Activated T-cell treated with anti-CD3 and anti-CD28 coated beads, Interleukin-2, amount 50 U/mL, for 72 hours (primary cell): Measurements from ENCODE around the gene TEX44. TPM values are rescaled to one million over a fixed set of nuclear protein-coding genes. Genes with fewer than 3 reads are reported as not detected.
"Not testable (repeated sequence)": the region's sequence is repeated elsewhere in the genome, so short reads cannot be mapped to it uniquely, and the experiment has no call there.

ENCODE experiments used
- ATAC-seq, 2 donors: fragments of 150-1000 bp; cut with Tn5 transposase; replicated peaks in 1 of 2; 2 replicates each; pipeline ENCODE4 v1.10.0; 2021; ENCODE audit warnings: moderate library complexity in 2 of 2, mild to moderate bottlenecking in 1 of 2
- DNase-seq, 2 donors: peaks; one replicate each; pipeline ENCODE4 v3.0.0; 2021 to 2022; ENCODE audit warnings: mixed read lengths in 1 of 2
- H3K27ac Mint-ChIP-seq: one replicate; pipeline ENCODE4 v1.8.0; 2022; ENCODE audit warnings: mild to moderate bottlenecking, moderate library complexity, mixed read lengths
- H3K27me3 Mint-ChIP-seq: one replicate; pipeline ENCODE4 v1.8.0; 2022; ENCODE audit warnings: low read depth, mixed read lengths
- H3K36me3 Mint-ChIP-seq, 2 donors: one replicate each; pipeline ENCODE4 v1.8.0; 2022; ENCODE audit warnings: mixed read lengths in 2 of 2, mild to moderate bottlenecking in 1 of 2; ENCODE audit not compliant: insufficient read depth in 2 of 2
- H3K4me1 Mint-ChIP-seq: one replicate; pipeline ENCODE4 v1.8.0; 2022; ENCODE audit warnings: low read depth, mixed read lengths
- H3K4me3 Mint-ChIP-seq, 2 donors: one replicate each; pipeline ENCODE4 v1.8.0; 2022; ENCODE audit warnings: mild to moderate bottlenecking in 2 of 2, mixed read lengths in 2 of 2, moderate library complexity in 2 of 2
- H3K9me3 Mint-ChIP-seq, 2 donors: one replicate each; pipeline ENCODE4 v1.8.0; 2022; ENCODE audit warnings: mixed read lengths in 2 of 2
- total RNA-seq, 2 donors: library from RNA; stranded (reverse); gene quantifications; one replicate each; pipeline ENCODE4 v1.2.3, GENCODE V29; 2022

TEX44 gene
- total RNA-seq = not detected

DNA sequence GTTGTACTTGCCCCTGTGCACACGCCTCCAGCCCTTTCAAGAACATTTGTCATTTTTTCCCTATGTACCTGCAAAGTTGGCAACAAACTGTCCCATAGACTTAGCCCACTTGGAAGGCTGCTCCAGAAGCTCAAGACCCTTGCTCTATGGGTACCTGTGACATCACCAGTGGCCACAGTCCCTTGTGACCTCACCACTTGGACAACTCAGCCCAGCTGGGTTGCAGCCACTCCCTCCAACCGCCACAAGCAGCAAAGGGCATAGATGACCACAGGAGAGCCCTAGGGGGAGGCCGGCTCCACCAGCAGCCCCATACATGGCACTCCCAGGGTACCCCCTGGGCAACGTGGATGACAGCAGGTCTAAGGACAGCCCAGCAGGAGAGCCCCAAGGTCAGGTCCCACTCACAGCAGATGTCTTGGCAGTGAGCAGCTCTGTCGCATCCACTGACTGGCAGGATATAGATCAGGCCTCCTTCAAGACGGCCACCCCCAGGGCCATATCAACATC, at the start of gene TEX44:
TSS of gene TEX44 (plus strand) at position 229 of the 510 bp plus-strand sequence. CDS start at position 317, 88 bp downstream.
- Mint-ChIP-seq H3K4me3 (no peak within 1 kb of the TSS), H3K27me3 (no peaks in the 10 kb centered on the region), H3K4me1 (no peaks in the 10 kb centered on the region), H3K9me3 (no peaks in the 10 kb centered on the region), H3K27ac (no peak within 1 kb of the TSS), H3K36me3 (no peaks in the 10 kb centered on the region)
- ATAC-seq (no peak), DNase-seq (no peak)

DNA sequence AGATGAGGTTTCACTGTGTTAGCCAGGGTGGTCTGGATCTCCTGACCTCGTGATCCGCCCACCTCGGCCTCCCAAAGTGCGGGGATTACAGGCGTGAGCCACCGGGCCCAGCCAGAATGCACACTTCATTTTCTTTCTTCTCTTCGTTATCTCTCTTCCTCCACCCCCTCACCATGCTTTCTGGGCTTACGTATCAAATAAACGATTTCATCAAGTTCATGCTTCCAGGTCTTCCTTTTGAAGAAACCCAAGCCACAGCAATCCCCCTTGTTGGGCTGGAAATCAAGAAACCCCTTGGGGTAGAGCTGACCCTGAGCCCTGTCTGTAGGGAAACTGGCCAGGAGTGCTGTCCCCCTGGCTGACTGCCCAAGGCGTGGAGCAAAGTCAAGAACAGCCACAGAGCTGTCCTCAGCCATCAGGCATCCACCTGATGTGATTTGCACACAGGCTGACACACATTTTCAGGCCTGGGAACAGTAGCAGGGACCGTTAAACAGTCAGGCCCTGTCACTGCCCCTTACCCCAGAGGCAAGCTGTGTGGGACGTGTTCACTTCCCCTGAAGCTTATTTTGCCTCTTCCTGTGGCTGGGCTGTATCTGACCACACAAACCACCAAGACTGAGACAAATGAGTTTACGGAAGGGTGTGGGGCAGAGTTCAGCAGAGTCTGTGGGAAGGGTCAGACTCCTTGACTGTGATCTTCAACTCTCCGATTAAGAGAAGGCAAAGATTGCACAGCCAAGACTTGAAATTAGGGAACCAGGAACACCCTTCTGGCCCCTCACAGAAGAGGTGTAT, 47.4 kb upstream of the TEX44 start:
- Mint-ChIP-seq H3K4me1 (peaks cover 24% of the 10 kb centered on the region), H3K36me3 (peaks cover 6 to 17% of the 10 kb centered on the region in 2 donors), H3K9me3 (peaks cover 4 to 10% of the 10 kb centered on the region in 2 donors), H3K4me3 (peak overlapping the region; percentile 77 to 88), H3K27me3 (peaks cover 9% of the 10 kb centered on the region), H3K27ac (peak overlapping the region; percentile 27)
- ATAC-seq = peak; percentile 99
- peak; percentile 81 to 82 for DNase-seq

DNA sequence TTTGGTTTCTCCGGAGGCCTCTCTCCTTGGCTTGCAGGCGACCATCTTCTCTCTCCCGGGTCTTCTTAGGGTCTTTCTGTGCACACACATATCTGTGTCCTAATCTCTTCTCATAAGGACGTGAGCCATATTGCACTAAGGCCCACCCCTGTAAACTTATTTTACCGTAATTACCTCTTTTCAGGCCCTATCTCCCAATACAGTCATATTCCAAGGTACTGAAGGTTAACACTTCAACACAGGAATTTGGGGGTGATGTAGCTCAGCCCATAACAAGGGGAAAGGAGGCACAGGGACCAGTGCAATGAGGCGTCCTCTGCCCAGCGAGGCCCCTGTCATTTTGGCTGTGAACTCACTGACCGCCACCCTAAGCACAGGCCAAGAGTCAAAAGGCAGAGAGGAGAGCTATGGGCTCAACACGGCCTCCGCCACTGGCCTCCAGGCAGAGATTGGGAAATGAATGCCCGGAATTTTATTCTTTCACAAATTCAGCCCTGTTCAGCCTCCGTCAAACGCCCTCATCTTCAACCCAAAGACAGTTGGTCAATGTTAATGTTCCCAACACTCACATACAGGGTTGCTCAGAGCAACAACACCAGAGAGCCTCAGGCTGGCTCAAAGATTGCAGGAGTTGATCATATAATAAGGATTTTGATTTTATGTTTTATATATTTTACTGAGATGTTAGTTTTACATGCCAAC, 46.5 kb upstream of the TEX44 start:
- H3K4me1 Mint-ChIP-seq = peaks cover 24% of the 10 kb centered on the region
- peaks cover 6 to 17% of the 10 kb centered on the region in 2 donors for H3K36me3 Mint-ChIP-seq
- H3K27me3 Mint-ChIP-seq = peaks cover 9% of the 10 kb centered on the region
- peak overlapping the region; percentile 77 to 88 for H3K4me3 Mint-ChIP-seq
- ATAC-seq = peak in 1 of 2 donors; percentile 1
- H3K9me3 Mint-ChIP-seq = peaks cover 4 to 10% of the 10 kb centered on the region in 2 donors
- no peak overlapping the region for H3K27ac Mint-ChIP-seq
- DNase-seq = no peak

DNA sequence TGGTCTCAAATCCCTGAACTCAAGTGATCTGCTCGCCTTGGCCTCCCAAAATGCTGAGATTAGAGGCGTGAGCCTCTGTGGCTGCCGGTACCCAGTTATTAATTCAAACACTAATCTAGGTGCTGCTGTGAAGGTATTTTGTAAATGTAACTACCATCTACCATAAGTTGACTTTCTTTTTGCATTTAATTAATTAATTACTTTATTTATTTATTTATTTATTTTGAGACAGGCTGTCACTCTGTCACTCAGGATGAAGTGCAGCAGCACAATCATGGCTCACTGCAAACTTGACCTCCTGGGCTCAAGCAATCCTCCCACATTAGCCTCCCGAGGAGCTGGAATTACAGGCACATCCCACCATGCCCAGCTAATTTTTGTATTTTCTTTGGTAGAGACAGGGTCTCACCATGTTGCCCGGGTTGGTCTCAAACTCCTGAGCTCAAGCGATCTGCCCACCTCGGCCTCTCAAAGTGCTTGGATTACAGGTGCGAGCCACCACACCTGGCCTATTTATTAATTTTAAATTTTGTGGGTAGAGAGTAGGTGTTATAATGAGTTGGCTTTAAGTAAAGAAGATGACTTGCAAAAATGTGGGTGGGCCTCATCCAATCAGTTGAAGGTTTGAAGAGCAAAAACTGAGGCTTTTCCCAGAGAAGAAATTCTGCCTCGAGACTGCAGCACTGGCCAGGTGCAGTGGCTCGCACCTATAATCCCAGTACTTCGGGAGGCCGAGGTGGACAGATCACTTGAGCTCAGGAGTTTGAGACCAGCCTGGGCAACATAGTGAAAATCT, 45.2 kb upstream of the TEX44 start:
- H3K4me1 Mint-ChIP-seq = peaks cover 24% of the 10 kb centered on the region
- peaks cover 9% of the 10 kb centered on the region for H3K27me3 Mint-ChIP-seq
- peaks cover 4 to 13% of the 10 kb centered on the region in 2 donors for H3K36me3 Mint-ChIP-seq
- H3K4me3 Mint-ChIP-seq = no peak overlapping the region
- no peak for ATAC-seq
- H3K27ac Mint-ChIP-seq = no peak overlapping the region
- no peak for DNase-seq
- H3K9me3 Mint-ChIP-seq = peaks cover 2 to 8% of the 10 kb centered on the region in 2 donors

DNA sequence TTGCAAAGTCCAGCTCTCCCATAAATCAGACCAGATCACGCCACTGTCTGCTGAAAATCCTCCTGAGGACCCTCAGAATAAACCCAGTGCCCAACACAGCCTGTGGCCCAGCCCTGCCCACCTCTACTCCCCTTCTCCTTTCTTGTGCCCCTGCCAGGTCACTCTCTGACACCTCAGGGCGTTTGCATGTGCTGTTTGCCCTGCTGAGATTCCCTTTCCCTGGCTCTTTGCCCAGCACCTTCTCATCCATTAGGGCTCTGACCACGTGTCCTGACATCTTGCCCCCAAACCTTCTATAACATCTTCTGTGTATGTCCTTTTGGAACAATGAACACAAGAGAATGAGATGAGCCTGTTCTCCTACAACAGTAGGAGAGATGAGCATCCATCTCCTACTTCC, 43.9 kb upstream of the TEX44 start:
- H3K4me1 Mint-ChIP-seq = peaks cover 24% of the 10 kb centered on the region
- ATAC-seq = no peak
- no peak overlapping the region for H3K27ac Mint-ChIP-seq
- H3K27me3 Mint-ChIP-seq = peaks cover 9% of the 10 kb centered on the region
- H3K36me3 Mint-ChIP-seq = peaks cover 10 to 17% of the 10 kb centered on the region in 2 donors
- no peak overlapping the region for H3K4me3 Mint-ChIP-seq
- peaks cover 9 to 12% of the 10 kb centered on the region in 2 donors for H3K9me3 Mint-ChIP-seq
- no peak for DNase-seq

DNA sequence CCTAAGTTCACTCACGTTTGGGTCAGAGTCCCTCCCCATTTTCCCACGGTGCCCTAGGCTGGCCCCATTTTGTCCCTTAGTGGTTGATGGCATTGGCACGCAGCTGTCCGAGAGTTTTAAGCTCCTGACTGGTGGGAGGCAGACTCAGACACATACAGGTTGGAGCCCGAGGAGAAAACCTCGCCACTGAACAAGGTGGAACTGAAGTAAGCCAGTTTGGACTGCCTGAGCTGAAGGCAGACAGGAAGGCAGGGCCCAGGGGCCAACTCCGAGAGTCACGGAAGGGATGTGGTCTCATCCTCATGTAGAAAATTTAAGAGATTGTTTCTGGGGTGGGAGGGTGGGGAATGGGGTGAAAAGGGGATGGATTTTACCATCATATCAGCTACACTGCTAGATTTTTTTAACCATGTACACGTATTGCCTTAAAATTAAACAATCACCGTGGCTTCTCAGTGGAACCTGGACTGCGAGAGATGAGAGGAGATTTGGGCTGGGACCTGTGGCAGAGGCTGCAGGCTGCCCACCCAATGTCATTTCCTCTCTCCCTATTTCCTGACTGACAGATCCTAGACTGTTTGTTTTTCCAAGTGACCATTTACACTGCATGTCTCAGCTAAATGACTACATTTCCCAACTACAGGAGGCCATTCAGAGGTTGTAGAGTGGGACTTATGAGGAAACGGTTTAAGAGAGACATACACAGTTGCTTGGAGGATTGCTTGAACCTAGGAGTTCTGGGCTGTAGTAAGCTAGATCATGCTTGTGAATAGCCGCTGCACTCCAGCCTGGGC, 43.0 kb upstream of the TEX44 start:
- ATAC-seq = no peak
- no peak for DNase-seq
- Mint-ChIP-seq H3K4me3 (no peak overlapping the region), H3K4me1 (peaks cover 29% of the 10 kb centered on the region), H3K9me3 (peaks cover 9 to 12% of the 10 kb centered on the region in 2 donors), H3K36me3 (peaks cover 10 to 17% of the 10 kb centered on the region in 2 donors), H3K27me3 (peaks cover 9% of the 10 kb centered on the region), H3K27ac (no peak overlapping the region)

DNA sequence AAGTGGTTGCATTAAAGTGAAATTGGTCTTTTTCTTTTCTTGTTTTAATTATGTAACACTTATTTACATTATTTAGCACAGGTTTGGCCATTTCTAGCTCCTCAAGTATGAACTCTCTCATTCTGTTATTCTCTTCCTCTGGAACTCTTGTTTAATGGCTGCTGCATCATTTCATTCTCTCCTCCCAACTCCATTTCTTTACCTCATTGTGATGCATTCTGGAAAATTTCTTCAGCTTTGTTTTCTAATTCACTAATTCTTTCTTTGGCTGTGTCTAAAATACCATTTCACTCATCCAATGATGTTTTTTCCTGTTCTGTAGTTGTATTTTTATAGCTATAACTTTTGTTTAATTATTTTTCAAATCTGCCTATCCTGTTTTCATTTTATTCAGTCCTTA, 39.9 kb upstream of the TEX44 start:
- H3K9me3 Mint-ChIP-seq = peaks cover 9 to 10% of the 10 kb centered on the region in 2 donors
- H3K27me3 Mint-ChIP-seq = peaks cover 9% of the 10 kb centered on the region
- H3K4me1 Mint-ChIP-seq = peaks cover 19% of the 10 kb centered on the region

DNA sequence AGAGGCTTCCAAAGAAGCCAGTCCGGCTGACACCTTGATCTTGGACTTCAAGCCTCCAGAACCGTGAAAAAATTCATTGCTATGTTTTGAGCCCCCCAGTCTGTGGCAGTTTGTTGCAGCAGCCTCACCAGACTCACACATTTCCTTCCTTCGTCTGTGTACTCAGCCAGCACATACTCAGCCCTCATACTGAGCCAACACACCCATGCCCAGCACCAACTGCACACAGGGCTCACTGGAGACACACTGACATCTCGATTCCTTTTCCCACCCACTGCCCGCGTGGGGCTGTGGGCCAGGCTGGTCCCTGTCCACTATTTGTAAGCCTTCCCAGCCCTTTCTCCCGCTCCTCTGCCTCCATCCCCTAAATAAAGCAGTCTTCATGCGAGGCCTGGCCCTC, 38.3 kb upstream of the TEX44 start:
- ATAC-seq (peak in 1 of 2 donors; percentile 39), DNase-seq (no peak)
- H3K27ac Mint-ChIP-seq = no peak overlapping the region
- H3K4me1 Mint-ChIP-seq = peaks cover 13% of the 10 kb centered on the region
- H3K36me3 Mint-ChIP-seq = peaks cover 8 to 13% of the 10 kb centered on the region in 2 donors
- no peaks in the 10 kb centered on the region for H3K27me3 Mint-ChIP-seq
- H3K9me3 Mint-ChIP-seq = peaks cover 9 to 10% of the 10 kb centered on the region in 2 donors
- peak overlapping the region; percentile 31 to 41 for H3K4me3 Mint-ChIP-seq

More for the DNA sequence above, 39.9 kb upstream of the TEX44 start:
- ATAC-seq (no peak), DNase-seq (no peak)
- Mint-ChIP-seq H3K27ac (no peak overlapping the region), H3K4me3 (no peak overlapping the region), H3K36me3 (peaks cover 8 to 13% of the 10 kb centered on the region in 2 donors)

DNA sequence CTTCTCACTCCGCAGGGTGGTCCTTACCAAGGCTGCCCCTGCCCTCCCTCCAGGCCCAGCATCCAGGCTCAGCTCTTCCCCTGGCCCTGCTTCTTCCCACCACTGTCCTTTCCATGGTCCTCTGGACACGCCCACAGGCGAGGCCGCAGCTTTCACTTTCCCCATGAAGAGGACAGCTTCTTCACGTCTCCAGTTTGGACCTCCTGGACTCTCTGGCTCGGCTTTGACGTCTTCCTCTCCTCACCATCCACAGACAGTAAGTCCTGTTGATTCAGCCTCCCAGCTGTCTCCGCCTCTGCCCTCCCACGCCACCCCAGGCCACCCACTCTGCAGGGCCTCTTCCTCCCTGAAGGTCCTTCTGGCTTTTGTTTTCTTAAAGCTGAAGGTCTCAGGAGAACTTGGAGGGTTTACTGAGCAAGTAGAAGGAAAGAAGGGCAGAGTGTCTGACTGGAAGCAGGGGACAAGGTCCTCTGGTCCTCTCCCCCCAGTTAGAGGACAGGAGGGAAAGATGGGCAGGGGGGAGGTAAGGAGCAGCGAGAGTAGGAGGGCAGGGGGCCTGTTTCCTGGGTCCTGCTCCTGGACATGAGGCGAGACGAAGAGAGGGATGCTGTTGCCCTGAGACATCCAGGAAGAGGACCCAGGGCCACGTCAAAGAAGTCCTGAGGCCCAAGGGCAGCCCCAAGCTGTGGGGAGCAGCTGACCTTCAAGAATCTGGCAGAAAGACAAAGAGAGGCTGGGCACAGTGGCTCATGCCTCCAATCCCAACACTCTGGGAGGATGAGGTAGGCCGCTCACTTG, 37.7 kb upstream of the TEX44 start:
- peaks cover 10% of the 10 kb centered on the region for H3K4me1 Mint-ChIP-seq
- H3K9me3 Mint-ChIP-seq = peaks cover 9 to 10% of the 10 kb centered on the region in 2 donors
- DNase-seq (no peak), ATAC-seq (peak in 1 of 2 donors; percentile 38)
- H3K27me3 Mint-ChIP-seq = no peaks in the 10 kb centered on the region
- no peak overlapping the region for H3K27ac Mint-ChIP-seq
- peak overlapping the region; percentile 41 to 46 for H3K4me3 Mint-ChIP-seq
- peaks cover 8 to 13% of the 10 kb centered on the region in 2 donors for H3K36me3 Mint-ChIP-seq

DNA sequence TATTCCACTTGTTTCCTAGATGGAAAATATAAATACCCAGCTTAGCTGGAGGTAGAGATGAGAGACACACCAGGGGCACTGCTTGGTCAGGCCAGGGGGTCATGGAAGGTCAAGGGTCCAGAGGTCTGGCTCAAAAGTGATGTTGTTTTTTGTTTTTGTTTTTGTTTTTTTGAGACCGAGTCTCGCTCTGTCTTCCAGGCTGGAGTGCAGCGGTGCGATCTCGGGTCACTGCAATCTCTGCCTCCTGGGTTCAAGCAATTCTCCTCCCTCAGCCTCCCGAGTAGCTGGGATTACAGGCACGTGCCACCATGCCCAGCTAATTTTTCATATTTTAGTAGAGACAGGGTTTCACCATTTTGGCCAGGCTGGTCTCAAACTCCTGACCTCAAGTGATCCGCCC, 36.2 kb upstream of the TEX44 start:
- Mint-ChIP-seq H3K4me1 (peaks cover 10% of the 10 kb centered on the region), H3K36me3 (peaks cover 8 to 11% of the 10 kb centered on the region in 2 donors), H3K9me3 (peaks cover 9 to 10% of the 10 kb centered on the region in 2 donors)
- H3K4me3 Mint-ChIP-seq, DNase-seq, ATAC-seq, H3K27me3 Mint-ChIP-seq, H3K27ac Mint-ChIP-seq: not testable (repeated sequence)

DNA sequence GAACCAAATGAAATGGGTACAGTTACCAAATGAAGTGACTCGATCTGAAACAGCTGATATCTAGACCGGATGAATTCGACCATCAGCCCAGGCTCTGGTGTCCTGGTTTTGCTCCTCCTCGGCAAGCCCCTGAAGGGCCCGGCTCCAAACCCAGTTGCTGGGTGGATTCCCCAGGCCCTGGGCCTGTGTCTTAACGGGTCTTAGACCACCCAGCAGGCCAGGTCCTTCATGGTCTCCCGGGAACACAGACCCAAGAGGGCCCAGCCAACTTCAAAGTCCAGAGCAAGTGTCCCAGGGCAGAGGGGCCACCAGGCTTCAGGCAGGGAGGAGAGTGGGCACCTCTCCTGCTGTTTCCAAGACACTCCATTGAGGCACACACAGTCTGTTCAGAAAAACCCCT, 35.7 kb upstream of the TEX44 start:
- Mint-ChIP-seq H3K4me3 (no peak overlapping the region), H3K4me1 (peaks cover 10% of the 10 kb centered on the region), H3K27ac (no peak overlapping the region), H3K9me3 (peaks cover 9 to 10% of the 10 kb centered on the region in 2 donors), H3K27me3 (no peaks in the 10 kb centered on the region), H3K36me3 (peaks cover 8 to 11% of the 10 kb centered on the region in 2 donors)
- ATAC-seq (no peak), DNase-seq (no peak)
